Stimulated activated CD4-positive, alpha-beta T cell treated with anti-CD3 and anti-CD28 coated beads, Interleukin-4, amount 100 ng/mL, for 48 hours (primary cell): Measurements from ENCODE around the gene XRN2.
"Not testable (repeated sequence)": the region's sequence is repeated elsewhere in the genome, so short reads cannot be mapped to it uniquely, and the experiment has no call there.

Experiments
- DNase-seq, 2 donors: peaks; one replicate each; pipeline ENCODE4 v3.0.0-alpha.2; 2020; ENCODE audit warnings: low read depth in 2 of 2

The XRN2 gene

DNA sequence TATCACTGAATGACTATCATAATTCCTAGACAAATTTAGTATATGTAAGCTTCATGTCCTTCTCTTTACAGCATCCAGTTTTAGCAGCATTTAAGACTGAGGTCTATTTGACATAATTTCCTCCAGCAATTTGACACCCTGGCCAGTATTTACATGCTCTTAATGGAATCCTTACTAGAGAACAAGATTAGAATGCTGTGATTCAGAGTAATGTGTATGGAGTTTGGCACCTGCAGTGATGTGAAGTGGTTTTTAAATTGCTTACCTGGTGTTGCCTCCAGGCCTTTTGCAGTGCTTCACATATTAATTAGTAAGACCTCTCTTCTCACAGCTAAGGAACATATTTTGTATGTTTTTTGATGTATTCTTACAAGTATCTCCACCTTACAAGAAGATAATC, 84.4 kb downstream of the XRN2 start:
- no peak for DNase-seq

- no peak for DNase-seq
Measured at GRCh38 chr20:21388566-21388965, 85.4 kb downstream of the XRN2 start.

DNA sequence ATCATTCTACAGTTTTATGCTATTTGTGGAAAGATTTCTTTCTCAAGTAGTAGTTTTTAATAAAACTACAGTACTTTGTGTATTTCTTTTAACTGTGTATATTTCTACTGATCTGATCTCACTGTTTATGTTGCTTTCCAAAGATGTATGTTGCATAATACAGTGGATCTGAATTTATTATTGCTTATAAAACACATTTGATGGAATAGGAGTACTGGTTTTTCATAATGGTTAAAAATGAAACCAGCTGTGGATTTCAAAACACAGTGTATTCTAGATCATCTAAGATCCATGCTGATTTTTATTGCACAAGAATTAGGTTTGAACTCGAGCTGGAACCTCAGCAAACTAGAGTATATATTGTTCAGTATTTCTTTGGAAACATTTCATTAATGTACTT, 86.2 kb downstream of the XRN2 start:
- no peak for DNase-seq

DNA sequence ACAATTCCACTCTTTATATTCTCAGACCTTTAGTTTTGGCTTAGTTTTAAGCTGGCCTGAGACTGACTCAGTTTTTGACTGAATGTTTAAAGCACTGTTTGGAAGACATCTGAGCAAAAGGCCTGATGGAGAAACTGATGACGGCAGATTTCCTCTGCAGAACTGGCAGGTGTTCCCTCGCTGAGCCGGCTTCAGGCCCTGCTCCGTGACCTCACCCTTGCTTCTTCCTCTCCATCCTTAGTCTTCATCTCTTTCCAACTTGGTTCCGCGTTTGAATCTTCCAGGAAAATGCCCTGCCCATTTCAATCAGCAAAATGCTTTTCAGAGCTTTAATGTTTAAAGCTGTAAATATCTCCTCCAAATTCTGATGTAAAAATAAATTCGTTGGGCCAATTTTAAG, 87.6 kb downstream of the XRN2 start:
- DNase-seq = no peak

DNA sequence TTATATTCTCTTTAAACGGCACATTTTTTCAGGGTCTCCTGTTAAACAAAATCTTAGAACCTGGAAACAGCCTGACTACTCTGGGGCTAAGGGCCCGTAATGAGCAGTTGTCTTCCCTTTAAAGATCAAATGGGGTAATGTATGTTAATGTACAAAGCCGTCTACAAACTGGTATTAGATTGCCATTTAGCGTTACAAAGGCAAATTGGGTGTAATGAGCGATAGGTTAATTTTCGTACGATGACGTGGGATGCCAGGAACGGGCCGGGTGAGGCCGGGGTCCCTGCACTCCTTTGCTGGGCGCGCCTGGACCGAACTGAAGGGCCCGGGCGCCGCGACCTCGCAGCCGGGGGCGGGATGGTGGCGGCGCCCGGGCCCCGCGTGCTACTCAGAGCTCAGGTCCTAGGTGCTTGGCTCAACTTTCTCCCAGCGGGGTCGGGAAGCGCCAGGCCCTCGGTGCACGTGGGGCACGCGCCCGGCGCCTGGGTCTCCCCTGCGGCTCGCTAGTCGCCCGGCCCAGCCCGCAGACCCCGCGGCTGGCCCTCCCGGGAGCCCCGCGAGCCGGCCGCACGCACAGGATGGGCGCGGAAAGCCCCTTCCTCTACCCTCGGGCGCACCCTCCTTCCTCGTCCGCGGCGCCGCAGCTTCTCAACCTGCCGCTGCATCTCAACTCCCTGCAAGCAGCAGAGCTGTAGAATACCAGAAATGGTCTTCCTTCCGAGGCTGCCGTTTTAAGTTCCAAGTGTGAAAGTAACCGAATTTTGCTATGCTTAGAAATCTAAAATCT, 88.2 kb downstream of the XRN2 start:
- DNase-seq = no peak

DNA sequence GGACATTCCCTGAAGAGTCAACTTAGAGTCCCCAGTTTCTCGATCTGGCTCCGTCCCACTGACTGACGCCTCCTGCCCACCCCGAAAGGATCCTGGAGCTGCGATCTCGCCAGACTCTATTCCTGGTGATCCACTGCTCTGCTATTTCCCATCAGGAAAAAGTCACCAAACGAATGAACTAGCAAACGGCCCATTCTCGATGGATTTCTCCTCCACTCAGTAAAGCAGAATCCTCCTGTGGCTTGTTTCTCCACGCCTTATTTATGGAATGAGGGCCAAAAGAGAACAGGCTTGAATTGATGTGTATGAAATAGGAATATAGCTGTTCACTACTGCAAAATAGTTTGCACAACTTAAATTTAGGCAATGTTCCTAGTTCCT, 88.8 kb downstream of the XRN2 start:
- DNase-seq = no peak

DNA sequence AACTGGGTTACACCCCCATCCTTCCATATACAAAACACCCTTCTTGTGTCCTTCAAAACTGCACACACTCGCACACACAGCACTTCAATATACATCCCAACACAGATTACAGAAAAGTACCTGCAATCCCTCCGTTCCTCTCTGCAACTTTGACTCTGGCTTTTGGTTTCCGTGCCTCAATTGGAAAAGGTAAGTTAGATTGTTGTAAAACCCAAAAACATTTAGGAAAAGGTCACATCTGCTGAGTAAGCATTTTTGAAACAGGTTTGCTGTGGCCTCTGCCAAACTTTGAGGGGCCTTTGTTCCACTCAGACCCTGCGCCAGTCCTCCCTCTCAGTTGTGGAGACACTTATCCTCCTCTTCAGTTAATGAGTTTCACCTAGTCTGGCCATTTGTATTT, 90.0 kb downstream of the XRN2 start:
- no peak for DNase-seq

- DNase-seq = no peak
Measured at GRCh38 chr20:21393816-21394519, 90.8 kb downstream of the XRN2 start.

DNA sequence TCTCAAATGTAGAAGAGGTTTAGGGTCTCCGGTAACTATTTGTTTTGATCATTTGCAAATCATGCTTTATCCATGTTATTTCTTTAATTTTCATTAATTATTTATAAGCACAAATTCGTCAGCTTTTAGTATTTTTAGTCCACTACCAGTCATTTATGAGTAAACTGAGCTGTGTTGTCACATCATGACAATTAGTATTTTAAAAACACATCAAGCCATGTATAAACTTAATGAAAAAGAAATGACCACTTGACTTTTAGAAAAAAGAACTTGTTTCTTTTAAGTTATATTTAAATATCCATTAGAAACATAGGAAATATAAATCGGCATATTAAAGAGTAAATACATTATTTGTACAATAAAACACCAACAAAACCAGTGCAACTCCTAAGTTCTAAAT, 91.4 kb downstream of the XRN2 start:
- no peak for DNase-seq

GRCh38 chr20:21395051-21395665, 92.0 kb downstream of the XRN2 start:
- no peak for DNase-seq

GRCh38 chr20:21395666-21396598, 92.8 kb downstream of the XRN2 start:
- no peak for DNase-seq

GRCh38 chr20:21396599-21397340, 93.6 kb downstream of the XRN2 start:
- DNase-seq = no peak

DNA sequence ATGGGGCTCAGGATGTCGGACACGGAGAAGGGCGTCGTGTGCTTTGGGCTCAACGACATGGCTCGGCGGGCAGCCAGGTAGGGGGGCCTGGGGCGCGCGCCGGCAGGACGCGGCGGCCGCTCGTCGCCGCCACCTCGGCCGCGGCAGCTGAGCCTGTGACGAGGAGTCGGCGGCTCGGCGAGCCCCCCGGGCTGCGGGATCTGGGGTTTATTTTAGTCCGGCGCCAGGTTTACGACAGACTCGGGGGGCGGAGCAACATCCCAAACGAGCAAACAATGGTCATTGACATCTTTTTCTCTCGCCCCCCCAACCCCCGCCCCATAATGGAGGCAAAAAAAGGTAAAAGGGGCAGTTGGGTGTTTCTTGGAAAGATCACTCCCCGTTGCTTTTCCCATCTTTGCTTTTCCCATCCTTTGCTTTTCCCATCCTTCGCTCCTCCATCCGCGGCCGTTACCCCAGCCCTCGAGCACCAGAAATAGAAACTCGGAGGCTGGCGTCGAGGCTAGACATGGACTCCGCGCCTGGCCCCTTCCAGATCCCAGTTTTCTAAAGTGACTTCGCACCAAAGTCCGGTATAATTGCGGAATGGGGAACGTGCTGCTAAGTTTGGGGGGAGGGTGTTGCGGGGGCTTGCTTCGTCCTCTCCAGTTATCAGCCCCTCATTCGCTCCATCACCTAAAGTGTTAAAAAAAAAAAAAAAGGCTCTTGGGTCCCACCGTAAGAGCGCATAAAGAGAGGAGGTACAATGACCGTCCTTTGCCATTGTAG, 94.4 kb downstream of the XRN2 start, which contains the start of gene NKX2-4:
NKX2-4 (minus strand) TSS at position 186 of the 768 bp plus-strand sequence; CDS start at position 59, 127 bp downstream.
- DNase-seq = no peak

GRCh38 chr20:21398109-21399004, 95.2 kb downstream of the XRN2 start:
- no peak for DNase-seq

DNA sequence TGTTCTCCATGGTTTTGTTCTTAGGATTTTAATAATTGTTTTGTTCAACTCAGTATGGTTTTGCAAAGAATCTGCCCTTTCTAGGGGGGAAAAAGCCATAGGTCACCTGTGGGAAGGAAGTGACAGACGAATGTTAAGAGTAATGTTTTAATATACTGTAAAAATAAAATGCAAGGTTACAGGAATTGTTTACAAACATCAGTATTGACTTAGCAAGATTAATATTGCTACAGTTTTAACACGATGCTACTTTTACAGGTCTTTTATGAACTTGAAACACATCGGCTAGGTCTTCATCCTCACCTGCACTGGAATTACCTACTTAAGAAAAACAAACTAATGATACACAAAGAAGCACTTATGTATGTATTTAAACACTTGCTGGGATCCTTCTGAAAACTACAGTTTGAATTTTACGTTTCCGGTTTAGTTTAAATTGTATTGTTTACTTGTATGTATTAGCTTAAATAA, 95.9 kb downstream of the XRN2 start:
- DNase-seq = no peak

GRCh38 chr20:21411725-21412124, 108.6 kb downstream of the XRN2 start:
- DNase-seq = no peak

- DNase-seq = not testable (repeated sequence)
Measured at GRCh38 chr20:21413996-21414395, 110.9 kb downstream of the XRN2 start.

GRCh38 chr20:21419147-21419546, 116.0 kb downstream of the XRN2 start:
- not testable (repeated sequence) for DNase-seq

DNA sequence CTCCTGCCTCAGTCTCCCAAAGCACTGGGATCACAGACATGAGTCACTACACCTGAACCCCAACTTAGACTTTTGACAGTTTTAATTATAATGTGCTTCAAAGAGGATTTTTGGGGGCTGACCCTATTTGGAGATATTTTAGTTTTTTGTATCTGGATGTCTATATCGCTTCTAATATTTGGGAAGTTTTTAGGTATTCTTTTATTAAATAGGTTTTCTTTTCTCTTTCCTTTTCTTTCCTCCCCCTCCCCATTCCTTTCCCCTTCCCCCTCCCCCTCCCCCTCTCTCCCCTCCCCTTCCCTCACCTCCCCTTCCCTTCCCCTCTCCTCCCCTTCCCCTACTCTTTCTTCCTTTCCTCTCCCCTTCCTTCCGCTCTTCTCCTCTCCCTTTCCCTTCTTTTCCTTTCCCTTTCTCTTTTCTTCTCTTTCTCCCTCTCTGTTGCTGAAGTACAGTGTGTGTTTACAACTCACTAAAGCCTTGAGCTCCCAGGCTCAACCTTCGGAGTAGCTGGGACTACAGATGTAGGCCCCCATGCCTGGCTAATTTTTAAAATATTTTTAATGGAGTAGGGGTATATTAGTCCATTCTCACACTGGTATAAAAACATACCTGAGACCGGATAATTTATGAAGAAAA, 118.6 kb downstream of the XRN2 start:
- no peak for DNase-seq
